Glomerular visceral epithelial cell (primary cell): ENCODE results near the gene AUTS2.

Experiments used
- DNase-seq: peaks from one replicate; pipeline ENCODE4 v3.0.0-alpha.2; 2016; ENCODE audit errors: extremely low spot score

Gene AUTS2

DNA sequence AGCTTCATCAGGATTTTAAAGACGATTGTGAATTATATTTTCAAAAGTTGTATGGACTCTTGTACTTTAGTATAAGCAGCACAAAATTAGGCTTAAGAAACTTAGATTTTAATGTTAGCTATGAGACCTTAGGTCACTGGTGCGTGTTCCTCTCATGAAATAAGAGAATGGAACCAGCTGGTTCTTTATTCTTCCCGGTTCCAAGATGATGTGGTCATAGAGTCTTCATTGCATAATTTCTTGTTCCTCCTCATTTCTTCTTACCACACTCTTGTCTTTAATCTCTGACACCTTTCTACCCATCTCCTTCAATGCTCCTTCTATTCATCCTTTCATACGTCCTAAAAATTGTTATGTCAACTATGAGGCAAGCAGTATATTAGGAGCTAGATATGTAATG lies 437.2 kb downstream of the AUTS2 start:
- DNase-seq: no peak

DNA sequence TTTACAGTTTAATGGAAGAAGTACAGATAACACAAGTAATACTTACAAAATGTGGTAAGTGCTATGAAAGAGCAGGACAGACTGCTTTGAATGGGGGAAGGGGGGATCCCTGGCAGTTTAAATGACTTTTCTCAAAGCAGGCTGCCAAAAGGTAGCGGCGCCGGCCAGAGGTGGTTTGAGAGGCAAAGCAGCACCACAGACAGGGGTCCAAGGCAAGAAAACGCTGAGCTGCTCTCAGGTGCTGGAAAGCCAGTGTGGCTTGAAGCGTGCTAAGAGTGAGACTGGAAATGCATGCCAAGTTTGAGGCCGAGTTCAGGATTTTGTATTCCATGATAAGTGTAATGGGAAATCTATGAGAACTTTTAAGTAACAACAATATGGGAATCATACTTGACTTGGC lies 437.7 kb downstream of the AUTS2 start:
- DNase-seq: no peak

DNA sequence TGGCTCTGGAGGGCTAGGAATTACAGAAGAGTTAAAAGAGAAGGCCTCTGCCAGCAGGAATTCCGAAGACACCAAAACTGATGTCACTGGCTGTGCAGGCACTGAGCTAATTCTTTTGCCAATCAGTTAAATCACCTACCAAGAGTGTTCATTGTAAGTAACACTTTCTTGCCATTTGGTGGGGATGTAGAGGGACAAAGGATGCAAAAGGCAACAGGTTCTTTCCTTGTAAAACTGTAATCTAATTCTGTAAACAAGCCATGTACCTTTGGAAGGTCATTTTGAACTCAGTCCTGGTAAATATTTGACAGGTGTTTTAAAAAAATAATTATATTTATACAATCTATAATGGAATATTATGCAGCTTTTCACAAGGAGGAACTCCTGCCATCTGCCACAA lies 438.4 kb downstream of the AUTS2 start:
- DNase-seq: no peak

DNA sequence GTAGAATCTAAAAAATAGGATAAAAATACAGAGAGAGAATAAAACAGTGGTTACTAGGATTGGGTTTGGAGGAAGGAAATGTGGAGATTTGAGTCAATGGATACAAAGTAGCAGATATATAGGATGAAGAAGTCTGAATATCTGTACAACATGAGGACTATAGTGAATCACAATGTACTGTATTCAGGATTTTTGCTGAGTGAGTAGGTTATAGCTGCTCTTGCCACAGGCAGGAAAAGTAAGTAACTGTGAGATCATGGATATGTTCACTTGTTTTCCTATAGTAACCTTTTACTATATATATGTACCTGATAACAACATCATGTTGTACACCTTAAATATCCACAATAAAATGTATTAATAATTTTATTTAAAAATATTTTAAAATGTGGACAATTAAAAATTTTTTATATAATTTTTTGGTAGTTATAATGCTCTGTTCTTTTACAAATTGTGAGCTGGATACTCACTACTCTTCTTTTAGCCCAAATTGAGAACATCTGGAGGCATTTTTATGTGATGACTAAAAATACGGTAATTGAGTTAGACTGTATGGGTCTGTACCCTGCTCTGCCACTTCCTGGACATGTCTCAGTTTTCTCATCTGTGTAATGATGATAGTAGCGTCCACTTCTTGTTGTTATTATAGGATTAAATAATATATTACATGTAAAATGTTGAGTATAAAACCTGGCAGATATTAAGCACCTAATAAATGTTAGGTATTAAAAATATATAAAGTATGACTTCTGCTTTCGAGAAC lies 439.1 kb downstream of the AUTS2 start:
- DNase-seq: no peak

DNA sequence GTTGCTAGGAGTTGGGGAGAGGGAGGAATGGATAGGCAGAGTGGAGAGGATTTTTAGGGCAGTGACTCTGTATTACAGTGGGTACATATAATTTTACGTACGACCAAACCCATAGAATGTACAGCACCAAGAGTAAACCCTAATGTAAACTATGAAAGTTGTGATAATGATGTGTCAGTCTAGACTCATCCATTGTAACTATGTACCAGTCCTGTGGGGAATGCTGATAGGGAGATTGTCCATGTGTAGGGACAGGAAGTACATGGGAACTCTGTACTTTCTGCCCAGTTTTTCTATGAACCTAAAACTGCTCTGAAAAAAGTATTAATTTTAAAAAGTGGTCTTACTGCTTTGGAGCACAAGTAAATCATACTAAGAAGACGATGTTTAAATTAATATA lies 441.8 kb downstream of the AUTS2 start:
- DNase-seq: no peak

DNA sequence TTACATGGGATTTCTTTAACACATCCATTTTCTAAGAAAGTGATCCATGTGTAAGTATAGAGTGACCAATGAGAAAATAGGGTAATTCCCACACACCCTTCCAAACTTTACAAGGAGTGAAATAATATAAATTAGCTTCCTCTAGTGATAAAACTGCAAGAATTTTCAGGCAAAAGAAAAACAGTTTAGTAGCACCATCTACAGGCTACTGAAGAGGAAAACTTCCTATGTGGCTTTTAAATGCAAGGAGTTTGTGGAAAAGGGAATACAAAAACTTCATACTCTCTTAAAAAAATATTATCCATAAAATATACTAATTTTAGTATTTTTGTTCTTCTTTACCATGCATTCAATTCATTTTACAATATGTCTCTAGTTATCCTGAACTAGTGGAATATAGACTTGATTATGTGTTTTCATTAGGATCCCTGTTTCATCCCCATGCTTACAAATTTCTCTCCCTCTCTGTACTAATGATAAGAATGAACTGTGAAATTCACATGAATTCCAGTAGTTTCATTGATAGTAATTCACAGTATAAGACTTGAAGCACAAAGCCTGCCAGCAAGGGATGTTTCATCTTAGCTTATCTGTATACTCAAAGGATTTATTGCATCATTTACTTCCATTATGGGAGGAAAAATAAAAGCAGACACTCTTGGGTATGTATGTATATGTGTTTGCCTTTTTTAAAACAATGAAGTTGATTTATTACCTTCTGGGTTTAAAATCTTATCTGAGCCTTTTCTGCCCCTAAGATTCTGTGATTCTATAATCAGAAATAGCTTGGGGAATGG lies 442.9 kb downstream of the AUTS2 start:
- no peak for DNase-seq

DNA sequence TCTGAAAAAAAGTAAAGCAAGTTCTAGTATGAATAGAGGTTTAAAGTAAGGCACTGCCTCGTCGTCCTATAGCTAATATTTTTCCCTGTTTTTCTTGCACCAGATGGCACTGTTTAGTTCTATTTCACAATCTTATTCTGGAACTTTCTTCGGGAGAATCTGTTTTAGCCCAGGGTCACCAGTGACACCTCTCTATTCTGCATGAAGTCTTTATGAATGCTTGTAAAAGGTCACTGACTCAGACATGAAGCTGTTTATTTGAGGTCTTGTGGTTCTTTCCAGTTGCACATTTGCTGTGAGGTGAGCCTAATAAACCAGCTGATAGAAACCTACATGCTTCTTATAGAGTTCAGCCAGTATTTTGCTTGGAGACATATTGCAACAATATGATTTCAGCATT lies 444.3 kb downstream of the AUTS2 start:
- no peak for DNase-seq

DNA sequence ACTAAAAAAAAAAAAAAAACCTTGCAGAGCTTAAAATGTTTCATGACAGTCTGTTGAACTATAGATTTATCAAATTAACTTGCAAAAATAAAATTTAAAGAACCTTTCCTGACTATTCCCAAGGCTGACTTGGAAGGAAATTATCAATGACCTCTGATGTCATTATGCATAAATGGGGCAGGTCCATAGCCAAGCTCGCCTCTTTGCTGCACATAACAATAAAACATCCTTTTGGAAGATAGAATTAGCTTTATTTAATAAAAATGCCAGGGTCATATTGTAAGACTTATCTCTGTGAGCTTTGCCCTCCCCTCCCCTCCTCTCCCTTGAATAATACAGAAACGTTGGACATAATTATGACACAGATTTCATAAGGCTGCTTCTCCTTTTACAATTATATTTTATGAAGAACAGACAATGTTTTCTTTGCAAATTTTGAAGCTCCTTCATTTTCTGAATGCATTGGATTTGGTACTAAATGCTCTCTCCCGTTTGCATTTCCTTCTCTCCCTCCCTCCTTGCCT lies 444.8 kb downstream of the AUTS2 start:
- DNase-seq: no peak

DNA sequence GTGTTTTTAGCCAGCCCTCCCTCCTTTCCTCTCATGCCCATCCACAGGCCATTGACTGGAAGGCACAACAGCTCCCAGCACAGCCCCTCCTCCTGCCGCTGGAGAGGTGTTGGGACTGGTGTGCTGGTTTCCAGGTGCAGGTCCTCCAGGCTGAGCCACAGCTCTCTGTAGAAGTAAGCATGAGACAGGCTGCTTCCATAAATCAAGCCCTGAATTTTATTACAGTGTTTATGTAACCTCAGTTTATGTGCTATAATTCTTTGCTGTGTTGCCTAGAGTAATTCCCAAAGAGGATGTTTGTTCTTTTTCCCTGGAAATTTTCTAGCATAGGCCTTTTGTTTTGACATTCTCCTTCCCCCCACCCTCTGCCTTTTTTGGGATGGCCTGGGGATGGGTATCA lies 445.8 kb downstream of the AUTS2 start:
- no peak for DNase-seq

DNA sequence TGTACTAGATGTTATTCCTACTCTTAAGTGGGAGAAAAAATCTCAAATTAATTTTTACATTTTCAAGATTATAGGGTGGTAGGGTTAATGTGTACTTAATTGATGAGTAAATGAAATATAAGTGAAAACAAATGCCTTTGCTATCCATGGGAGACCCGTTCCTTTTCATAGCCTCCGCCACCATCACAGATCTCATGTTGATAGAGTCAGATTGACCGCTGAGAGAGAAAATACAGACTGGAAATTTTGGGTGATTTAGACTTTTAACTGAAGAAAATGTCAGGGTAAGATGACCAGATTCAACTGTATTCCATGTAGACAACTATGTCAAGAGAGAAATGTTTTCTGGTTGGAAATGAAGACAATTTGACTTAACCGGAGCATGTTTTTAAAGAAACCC lies 446.2 kb downstream of the AUTS2 start:
- DNase-seq: no peak

DNA sequence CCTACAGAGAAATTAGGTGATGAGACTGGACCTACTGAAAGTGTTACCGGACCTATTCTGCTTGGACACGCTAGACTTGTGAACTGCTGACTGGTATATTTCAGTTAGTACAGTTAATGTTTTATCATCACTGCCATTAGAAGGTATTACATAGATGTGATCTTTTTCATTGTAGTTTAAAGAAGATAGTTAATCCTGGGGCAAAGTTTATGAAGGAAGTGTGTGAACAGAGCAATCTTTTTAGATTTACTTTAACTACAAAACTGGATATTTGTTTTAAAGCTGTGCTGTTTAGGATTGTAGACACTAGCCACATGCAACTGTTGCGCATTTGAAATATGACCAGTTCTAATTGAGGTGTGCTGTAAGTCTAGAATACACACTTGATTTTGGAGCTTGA lies 446.7 kb downstream of the AUTS2 start:
- no peak for DNase-seq

DNA sequence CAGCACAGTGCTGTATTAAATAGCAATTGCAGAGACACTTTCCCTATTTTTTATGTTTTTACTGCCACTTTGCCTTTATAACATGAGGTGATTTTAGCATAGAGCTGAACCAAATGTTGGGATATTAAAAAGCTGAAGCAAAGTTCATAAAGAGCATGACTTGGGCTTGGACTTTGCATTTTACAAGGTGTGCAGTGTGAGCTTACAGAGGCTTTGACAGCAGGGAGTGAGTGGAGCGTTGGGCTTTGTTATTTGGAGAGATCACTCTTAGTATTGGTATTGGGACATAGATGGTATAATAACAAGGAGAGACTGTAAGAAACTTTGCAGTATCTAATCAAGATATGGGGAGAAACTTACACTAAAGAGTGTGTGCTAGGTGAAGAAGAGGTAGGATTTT lies 449.1 kb downstream of the AUTS2 start:
- no peak for DNase-seq

DNA sequence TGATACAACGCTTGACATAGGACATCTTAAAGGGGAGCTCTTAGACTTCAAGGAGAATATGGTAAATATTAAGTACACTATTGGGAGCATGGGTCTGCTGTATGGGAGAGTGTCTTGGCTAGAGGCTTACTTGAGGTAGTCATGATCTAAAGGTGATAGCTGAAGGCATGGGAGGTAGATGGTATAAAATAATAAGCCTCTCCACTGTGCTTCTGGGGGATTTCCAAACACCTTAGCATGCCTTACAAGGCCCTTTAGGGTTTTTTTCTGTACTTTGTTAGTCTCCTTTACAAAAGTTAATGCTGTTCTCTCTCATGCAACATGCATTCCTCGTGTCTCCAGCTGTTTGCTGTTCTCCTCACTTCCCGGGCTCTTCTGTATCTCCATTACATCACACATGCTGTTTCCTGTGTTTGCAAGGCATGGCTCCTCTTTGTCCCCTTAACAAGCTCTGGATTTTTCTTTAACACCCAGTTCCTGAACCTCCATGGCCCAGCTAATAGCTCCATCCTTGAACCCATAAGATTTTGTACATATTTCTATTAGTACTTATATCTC lies 449.7 kb downstream of the AUTS2 start:
- DNase-seq: no peak

DNA sequence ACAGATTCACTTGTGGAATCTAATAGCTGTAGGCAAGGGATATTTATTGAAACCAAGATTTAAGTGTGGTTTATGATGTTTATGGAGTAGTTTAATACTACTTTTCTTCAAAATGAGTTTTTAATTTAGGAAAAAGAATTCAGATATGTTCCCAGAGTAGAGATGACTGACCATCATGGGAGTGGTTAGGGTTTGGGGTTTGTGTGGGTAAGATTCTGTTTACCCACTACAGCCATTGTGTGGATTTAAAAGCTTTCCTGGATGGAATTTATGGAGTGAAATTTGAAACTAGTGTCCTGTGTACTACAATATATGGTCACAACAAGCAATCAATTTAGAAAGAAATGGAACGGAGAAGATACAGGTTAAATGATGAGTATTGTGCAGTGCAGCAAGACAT lies 453.5 kb downstream of the AUTS2 start:
- no peak for DNase-seq

DNA sequence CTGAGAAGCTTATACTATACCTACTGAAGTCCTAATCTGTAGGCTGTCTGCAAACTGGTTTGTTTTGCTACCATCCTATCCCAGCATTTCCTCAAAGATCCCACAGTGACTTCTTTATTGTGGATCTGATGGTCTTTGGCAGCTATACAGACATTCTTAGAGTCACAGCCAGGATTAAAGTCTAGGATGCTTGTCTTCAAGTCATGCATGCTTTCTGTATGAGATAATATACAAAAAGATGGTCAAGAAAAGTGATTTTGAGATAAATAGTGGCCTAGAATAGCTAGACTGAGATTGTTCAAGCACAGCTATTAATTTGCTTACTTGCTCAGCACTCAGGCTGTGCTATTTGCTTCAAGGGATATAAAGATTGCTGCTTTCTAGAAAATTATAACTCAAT lies 454.4 kb downstream of the AUTS2 start:
- no peak for DNase-seq

DNA sequence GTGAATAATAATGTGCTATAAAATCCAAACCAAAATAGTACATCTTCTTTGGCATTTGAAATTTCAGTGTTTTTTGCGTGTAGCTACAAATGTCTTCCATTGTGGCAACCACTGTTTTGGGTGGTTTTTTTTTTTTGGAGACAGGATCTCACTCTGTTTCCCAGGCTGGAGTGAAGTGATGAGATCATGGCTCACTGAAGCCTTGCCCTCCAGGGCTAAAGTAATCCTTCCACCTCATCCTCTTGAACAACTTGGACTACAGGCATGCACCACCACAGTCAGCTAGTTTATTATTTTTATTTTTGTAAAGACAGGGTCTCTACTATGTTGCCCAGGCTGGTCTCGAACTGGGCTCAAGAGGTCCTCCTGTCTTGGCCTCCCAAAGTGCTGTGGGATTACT lies 455.1 kb downstream of the AUTS2 start:
- no peak for DNase-seq

DNA sequence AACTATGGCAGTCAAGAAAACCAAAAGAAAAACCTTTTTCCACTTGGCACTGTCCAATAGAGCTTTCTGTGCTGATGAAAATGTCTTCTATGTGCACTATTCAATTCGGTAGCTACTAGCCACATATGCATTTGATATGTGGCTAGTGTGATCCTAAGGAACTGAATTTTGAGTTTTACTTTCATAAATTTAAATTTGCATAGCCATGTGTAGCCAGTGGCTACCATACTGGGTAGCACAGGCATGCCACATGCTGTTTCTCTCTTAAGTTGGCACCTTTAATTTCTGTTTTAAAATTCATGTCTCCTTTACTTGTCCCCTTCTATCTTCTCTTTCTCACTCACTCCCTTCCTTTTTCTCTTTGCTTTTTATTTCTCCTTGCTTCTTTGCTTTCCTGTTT lies 455.7 kb downstream of the AUTS2 start:
- DNase-seq: no peak

DNA sequence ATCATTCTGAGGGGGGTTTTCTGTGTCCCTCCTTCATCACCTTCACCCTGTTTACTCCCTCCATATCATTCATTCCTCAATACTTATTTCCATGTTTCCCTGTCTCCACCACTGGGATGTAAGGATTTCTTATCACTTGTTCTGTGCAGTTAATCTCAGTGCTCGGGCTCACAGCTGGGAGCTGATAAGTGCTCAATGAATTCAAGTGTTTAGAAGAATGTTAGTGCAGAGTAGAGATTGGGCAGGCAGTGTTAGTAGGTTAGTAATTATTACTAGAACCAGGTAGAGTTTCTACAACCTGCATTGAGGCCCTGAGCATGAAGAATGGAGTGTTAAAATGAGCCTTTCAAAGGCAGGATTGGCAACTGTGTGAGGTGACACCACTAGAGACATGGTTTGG lies 458.1 kb downstream of the AUTS2 start:
- DNase-seq: no peak

DNA sequence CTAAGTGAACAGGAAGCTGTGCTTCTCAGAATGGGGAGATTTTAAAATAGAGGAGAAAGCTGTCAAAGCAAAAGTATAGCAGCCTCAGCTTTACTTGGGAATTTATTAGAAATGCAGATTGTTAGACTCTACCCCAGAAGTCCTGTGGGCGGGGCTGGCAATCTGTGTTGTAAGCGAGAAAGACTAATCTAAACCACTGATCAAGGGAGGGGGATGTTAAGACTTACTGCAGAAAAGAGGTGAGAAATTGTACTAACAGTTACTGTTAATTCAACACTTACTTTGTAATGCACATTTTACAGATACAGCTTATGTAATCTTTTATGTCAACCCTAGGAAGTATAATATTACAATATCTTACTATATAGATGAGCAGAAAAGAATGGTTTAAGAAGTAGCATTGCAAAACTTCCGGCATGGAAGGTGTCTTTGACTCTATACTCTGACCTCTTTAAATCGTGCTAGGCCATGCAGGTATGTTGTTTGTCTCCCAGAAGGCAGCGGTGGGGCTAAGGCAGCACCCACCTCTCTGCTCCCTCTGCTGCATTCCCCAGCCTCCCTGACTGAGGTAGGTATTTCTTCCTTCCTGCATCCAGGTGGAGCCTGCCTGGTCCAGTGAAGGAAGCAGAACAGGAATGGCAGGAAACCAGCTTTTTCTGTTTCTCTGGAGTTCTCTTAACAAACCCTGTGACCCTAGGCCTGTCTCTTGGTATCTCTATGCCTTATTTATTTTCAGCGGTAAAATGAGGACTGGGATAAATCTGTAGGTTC lies 462.2 kb downstream of the AUTS2 start:
- DNase-seq: no peak

DNA sequence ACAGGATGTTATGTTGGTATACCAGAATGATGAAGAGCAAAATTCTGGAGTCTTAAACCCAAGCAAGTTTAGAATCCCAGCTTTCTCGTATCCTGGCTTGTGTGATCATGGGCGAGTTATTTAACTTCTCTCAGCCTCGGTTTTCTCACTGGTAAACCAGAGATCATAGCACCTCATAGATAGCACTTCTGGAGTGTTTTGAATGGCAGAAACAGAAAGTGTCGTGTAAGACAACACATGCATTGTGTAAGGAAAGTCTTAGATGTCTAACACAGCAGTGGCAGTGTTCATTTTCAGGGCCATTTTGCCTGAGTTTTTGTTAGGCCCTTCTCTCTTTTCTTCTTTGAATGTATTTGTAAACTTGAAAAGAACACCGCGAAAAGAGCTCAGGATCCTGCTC lies 465.1 kb downstream of the AUTS2 start:
- DNase-seq: no peak

DNA sequence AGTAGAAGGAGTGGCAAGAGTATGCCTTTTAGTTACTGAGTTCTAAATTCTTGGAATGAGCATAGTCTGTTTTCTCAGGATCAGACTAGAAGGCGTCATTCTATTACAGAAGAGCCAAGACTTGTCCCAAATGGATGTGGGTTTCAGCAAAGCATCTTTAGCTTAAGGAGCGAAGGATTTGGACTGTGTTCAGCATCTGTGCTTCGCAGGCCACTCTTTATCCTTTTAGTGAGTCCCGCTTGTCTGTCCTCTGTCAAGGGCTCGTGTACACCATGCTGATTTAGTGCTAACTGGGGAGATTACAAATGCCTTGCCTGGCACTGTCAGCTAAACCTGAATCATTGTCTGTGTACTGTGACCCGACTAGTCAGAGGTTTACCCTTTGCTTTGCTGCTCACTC lies 465.7 kb downstream of the AUTS2 start:
- no peak for DNase-seq

DNA sequence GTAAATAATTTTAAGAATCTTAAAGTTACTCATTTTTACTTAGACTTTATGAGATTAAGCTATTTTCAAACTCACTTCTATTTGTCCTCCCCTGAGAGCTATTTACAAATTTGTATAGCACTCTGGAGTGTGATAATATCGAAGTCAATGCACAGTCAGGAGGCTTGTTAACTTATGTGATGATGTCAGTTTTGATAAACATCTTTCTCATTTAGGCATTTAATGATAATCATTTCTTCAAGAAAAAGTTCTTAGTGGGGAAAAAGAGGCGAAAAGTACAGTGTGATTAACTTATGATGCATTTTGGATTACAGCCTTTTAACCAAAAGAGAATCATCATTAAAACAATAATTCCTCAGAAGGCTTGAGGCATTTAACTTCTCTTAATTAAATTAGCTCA lies 468.6 kb downstream of the AUTS2 start:
- no peak for DNase-seq
